Measurements from ENCODE around the gene FOXP1. TPM values are rescaled to one million over a fixed set of nuclear protein-coding genes. Genes with fewer than 3 reads are reported as not detected.

FOXP1 gene
- total RNA-seq, 4 donors from 2014 or later: 54.2 to 152 (median 129) TPM

- Histone ChIP-seq H3K4me1 (peaks cover 0 to 6% of the 10 kb centered on the region in 2 donors), H3K27me3 (no peaks in the 10 kb centered on the region), H3K36me3 (no peaks in the 10 kb centered on the region), H3K4me3 (no peak overlapping the region), H3K27ac (no peak overlapping the region), H3K9me3 (no peaks in the 10 kb centered on the region)
- no peak for DNase-seq
- TF ChIP-seq POLR2A (IDR thresholded peaks at IDR 0.05) (no peak), CTCF (IDR thresholded peaks at IDR 0.05) (no peak)
- intact Hi-C loops (cut with DNase I; ENCODE audit: low total_unique reads): no loop called here
These were observed 635.9 kb downstream of the FOXP1 start for GRCh38 chr3:70947579-70947978.

GRCh38 chr3:70943886-70944285, 639.6 kb downstream of the FOXP1 start:
- Histone ChIP-seq H3K27me3 (no peaks in the 10 kb centered on the region), H3K36me3 (no peaks in the 10 kb centered on the region), H3K27ac (no peak overlapping the region), H3K4me1 (no peaks in the 10 kb centered on the region), H3K4me3 (no peak overlapping the region), H3K9me3 (no peaks in the 10 kb centered on the region)
- DNase-seq: no peak
- no peak for TF ChIP-seq POLR2A (IDR thresholded peaks at IDR 0.05)
- no peak for TF ChIP-seq CTCF (IDR thresholded peaks at IDR 0.05)
- intact Hi-C loops (cut with DNase I; ENCODE audit: low total_unique reads): no loop called here

GRCh38 chr3:70933105-70933810, 650.3 kb downstream of the FOXP1 start:
- no peak for DNase-seq
- Histone ChIP-seq H3K9me3 (no peaks in the 10 kb centered on the region), H3K36me3 (no peaks in the 10 kb centered on the region), H3K4me3 (no peak overlapping the region), H3K27me3 (no peaks in the 10 kb centered on the region), H3K4me1 (no peaks in the 10 kb centered on the region), H3K27ac (no peak overlapping the region)
- intact Hi-C loops (cut with DNase I; ENCODE audit: low total_unique reads): no loop called here
- TF ChIP-seq CTCF (IDR thresholded peaks at IDR 0.05) (no peak), POLR2A (IDR thresholded peaks at IDR 0.05) (no peak)

GRCh38 chr3:70930066-70930465, 653.5 kb downstream of the FOXP1 start:
- Histone ChIP-seq H3K27ac (no peak overlapping the region), H3K4me1 (no peaks in the 10 kb centered on the region), H3K36me3 (no peaks in the 10 kb centered on the region), H3K9me3 (no peaks in the 10 kb centered on the region), H3K4me3 (no peak overlapping the region), H3K27me3 (no peaks in the 10 kb centered on the region)
- TF ChIP-seq CTCF (IDR thresholded peaks at IDR 0.05): no peak
- TF ChIP-seq POLR2A (IDR thresholded peaks at IDR 0.05): no peak
- intact Hi-C loops (cut with DNase I; ENCODE audit: low total_unique reads): no loop called here
- DNase-seq: no peak

- Histone ChIP-seq H3K9me3 (no peaks in the 10 kb centered on the region), H3K4me3 (no peak overlapping the region), H3K27ac (no peak overlapping the region), H3K36me3 (no peaks in the 10 kb centered on the region), H3K4me1 (no peaks in the 10 kb centered on the region), H3K27me3 (no peaks in the 10 kb centered on the region)
- TF ChIP-seq POLR2A (IDR thresholded peaks at IDR 0.05) (no peak), CTCF (IDR thresholded peaks at IDR 0.05) (no peak)
- intact Hi-C loops (cut with DNase I; ENCODE audit: low total_unique reads): no loop called here
- no peak for DNase-seq
These were observed 656.3 kb downstream of the FOXP1 start for GRCh38 chr3:70927239-70927638.

Data from uterus (tissue), 4 donors.